SIG-M5 treated with dmso at 0.1 percent for 504 hours (cell line): ENCODE data around the gene CFAP43.
"Not testable (repeated sequence)": the region's sequence is repeated elsewhere in the genome, so short reads cannot be mapped to it uniquely, and the experiment has no call there.

ENCODE experiments used
- DNase-seq: peaks from one replicate; lab custom pipeline; 2025; ENCODE audit not compliant: unreplicated experiment; lab: John Stamatoyannopoulos, UW

Gene CFAP43

GRCh38 chr10:104258209-104258608 is 26.0 kb upstream of the CFAP43 start:
- DNase-seq, result no peak

DNA sequence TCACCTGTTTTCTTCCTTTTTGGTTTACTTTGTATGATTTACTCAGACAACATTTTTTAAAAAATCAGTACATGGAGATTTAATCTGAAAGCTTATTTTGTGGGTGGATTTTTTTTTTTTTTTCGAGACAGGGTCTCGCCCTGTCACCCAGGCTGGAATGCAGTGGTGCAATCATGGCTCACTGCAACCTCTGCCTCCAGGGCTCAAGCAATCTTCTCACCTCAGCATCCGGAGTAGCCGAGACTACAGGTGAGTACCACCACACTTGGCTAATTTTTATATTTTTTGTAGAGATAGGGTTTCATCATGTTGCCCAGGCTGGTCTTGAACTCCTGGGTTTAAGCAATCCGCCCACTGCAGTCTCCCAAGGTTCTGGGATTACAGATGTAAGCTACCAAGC is 25.1 kb upstream of the CFAP43 start:
- no peak for DNase-seq

DNA sequence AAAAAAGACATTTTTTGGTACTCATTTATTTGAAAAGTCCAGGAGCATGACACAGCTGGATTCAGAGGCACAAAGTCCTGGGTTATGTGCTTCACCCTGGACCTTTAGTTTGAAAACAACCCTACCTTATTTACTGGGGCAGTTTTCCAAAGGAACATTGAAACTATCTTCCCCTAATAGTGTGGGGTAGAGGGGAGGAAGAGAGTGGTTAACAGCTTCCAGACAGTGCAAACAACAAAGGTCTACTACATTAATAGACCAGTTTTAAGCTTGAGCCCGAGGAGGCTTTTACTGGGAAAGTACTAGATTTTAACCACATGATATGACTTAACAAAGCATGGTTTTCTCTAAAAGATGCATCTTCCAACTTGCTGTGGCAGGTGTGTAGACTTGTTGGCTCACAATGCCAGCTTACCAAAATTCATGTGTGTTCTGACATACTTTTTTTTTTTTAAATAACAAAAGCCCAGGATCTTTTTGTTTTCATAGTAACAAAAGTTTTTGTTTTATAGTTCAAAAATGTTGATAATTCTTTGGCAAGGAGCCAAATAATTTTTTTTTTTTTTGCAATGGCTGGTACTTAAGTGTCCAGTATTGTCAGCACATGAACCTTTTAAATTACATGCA is 24.3 kb upstream of the CFAP43 start:
- no peak for DNase-seq

GRCh38 chr10:104255311-104255981 is 23.3 kb upstream of the CFAP43 start:
- DNase-seq, result peak; percentile 66

- DNase-seq, result peak; percentile 74
These were observed 22.5 kb upstream of the CFAP43 start, which contains the start of gene GSTO1 for GRCh38 chr10:104254493-104255310. GSTO1 (plus strand) TSS chr10:104254892; CDS start chr10:104254929, 37 bp downstream.

GRCh38 chr10:104253606-104254410 is 21.6 kb upstream of the CFAP43 start:
- no peak for DNase-seq

DNA sequence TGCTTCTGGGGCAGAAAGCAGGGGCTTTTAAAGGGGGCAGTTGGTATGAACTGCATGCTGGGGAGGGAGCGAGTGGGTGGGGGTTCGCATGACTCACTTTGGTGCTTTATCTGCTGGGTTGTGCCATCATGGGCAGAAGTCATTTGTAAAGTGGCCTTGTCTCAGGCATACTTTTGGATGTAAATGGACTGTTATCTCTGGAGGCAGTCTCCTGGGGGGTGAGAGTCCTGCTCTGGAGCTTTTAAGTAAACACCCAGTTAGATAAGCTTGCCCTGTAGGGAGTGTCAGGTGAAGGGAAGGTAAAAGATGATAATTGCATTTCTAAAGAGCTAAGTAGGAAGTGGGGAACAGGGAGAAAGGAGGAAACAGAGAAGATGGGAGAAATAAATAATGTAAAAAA is 20.9 kb upstream of the CFAP43 start:
- no peak for DNase-seq

GRCh38 chr10:104252368-104252767 is 20.2 kb upstream of the CFAP43 start:
- no peak for DNase-seq

DNA sequence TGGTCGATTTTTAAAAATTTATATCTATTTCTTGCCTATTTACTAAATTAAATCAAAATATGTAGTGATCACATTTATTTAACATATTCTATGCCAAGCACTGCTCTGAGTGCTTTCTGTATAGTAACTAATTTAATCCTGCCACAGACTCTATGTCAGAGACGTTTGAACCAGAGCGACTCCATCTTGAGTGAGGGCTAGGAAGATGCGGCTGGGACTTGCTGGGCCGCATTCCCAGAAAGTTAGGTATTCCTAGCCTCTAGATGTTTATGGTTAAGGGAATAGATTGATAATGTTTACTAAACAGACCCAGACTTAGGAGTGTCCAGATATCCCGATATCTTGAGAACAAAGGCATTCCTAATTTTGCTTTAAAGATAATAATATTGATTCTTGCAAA is 19.3 kb upstream of the CFAP43 start:
- DNase-seq, result no peak

GRCh38 chr10:104250371-104250770 is 18.2 kb upstream of the CFAP43 start:
- no peak for DNase-seq

DNA sequence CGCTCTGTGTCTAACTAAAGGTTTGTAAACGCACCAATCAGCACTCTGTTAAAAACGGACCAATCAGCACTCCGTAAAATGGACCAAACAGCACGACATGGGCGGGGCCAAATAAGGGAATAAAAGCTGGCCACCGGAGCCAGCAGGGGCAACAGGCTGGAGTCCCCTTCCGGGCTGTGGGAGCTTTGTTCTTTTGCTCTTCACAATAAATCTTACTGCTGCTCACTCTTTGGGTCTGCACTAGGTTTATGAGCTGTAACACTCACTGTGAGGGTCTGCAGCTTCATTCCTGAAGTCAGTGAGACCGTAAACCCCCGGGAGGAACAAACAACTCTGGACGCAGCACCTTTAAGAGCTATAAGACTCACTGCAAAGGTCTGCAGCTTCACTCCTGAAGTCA is 16.8 kb upstream of the CFAP43 start:
- not testable (repeated sequence) for DNase-seq

DNA sequence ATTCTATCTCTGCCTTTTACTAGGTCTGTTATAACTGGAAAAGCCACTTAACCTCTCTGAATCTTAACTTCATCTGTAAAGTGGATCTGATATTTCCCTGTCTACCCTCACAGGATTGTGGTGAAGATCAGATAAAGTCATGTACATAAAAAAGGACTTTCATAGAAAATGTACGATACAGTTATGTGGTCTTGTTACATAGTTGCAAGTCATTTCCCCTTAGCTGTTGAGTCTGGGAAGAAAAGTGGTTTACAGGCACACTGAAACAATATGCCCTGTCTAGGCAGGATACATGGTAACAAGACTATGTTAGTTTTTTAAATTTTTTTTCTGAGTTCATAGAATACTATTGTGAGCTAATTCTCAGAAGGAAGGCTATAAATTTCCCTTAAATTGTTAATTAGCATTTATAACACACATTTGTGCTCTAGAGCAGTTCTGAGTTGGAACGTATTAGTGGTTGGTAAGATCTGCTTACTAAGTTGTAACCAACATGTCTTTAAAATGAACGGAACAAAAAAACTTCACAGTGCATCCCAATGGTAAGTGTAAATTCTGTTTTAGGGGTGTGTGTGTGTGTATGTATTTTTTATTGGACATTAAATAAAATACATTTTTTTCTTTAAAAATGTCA is 15.5 kb upstream of the CFAP43 start:
- DNase-seq, result no peak

- no peak for DNase-seq
These were observed 14.8 kb upstream of the CFAP43 start for GRCh38 chr10:104246976-104247375.

DNA sequence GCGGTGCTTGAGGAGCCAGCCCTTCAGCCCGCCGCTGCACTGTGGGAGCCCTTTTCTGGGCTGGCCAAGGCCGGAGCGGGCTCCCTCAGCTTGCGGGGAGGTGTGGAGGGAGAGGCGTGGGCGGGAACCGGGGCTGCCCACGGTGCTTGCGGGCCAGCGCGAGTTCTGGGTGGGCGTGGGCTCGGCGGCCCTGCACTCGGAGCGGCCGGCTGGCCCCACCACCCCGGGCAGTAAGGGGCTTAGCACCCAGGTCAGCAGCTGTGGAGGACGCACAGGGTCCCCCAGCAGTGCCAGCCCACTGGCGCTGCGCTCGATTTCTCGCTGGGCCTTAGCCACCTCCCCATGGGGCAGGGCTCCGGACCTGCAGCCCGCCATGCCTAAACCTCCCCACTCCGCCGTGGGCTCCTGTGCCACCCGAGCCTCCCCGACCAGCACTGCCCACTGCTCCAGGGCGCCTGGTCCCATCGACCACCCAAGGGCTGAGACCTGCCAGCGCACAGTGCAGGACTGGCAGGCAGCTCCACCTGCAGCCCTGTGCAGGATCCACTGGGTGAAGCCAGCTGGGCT is 13.0 kb upstream of the CFAP43 start:
- no peak for DNase-seq

DNA sequence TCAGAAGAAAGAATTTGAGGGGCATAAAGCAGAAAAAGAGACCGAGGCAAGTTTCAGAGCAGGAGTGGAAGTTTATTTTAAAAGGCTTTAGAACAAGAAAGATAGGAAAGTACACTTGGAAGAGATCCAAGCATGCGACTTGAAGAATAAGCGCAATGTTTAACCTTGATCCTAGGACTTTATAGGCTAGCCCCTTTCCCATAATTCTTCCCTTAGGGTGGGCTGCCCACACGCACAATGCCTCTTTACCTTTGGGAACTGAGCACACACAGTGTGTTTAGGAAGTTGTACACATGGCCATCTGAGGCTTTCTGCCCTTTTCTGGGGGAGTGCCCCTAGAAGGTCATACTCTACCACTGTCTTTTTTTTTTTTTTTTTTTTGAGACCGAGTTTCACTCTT is 11.3 kb upstream of the CFAP43 start:
- no peak for DNase-seq

DNA sequence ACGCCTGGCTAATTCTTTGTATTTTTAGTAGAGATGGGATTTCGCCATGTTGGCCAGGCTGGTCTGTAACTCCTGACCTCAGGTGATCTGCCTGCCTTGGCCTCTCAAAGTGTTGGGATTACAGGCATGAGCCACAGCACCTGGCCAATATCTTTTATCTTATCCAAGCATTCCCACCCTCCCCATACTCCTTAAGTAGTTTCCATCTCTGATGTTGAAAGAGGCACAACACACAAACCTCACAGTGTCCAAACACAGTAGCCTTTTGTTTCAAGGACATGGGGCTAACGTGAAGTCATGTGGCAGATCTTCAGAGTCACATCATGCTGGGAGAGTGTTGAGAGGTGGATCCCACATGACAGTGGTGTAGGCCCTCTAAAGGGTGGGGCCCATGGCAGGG is 10.8 kb upstream of the CFAP43 start:
- DNase-seq, result not testable (repeated sequence)

DNA sequence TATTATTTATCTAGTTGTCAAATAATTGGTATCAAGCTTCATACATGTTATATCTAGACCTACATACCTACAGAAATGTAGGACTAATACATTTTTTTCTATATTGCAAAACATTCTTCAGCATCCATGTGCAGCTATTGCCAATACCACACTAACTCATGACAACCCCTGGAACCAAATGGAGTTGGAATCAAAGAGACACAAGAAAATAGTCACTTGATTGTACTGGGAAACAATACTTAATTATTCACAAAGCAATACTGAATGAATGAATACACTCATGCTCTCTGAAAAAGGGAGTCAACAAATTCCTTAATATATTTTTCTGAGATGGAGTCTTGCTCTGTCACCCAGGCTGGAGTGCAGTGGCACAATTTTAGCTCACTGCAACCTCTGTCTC is 10.4 kb upstream of the CFAP43 start:
- DNase-seq, result no peak

- DNase-seq, result no peak
These were observed 7.9 kb upstream of the CFAP43 start for GRCh38 chr10:104240078-104240477.

DNA sequence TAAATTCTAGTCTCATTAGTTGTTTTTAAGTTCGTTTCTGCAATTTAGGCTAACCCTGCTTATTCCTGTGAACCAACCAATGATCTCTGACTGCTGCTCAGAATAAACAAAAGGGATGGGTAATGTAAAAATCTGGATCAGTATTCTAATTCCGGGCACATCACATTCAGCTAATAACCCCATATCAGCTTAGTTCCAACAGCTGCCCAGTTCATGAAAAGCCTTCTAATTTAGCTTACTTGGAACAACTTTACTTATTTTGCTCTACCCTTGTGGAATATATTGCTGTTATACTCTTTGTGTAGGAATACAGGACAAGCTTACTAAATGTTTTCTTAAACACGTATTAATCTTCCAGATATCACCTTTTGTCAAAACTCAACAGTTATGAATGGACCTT is 3.6 kb upstream of the CFAP43 start:
- no peak for DNase-seq

GRCh38 chr10:104234934-104235333 is 2.8 kb upstream of the CFAP43 start:
- DNase-seq, result no peak
